ENCODE results near the gene BHLHE40.

DNA sequence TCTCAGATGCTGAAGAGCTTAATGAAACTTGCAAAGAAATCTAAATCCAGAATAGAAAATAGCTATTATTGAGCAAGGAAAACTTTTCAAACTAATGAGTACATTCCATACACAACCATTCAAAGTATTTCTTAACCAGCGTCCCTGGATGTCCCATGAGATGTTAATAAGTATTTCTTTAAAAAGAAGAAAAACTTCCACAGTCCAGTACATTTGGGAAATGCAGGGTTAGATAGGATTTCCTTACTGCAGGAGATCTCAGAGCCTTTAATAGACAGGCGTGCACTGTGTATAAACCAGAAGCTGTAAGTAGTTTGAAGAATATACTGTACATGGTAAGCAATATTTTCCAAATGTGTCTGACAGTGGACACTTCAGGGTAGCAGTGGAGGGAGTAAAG lies 29.6 kb upstream of the BHLHE40 start:
- TF ChIP-seq CTCF (IDR thresholded peaks at IDR 0.05; ENCODE audit: extremely low read depth in 1 of 2, insufficient read depth in 1 of 2, low read depth in 1 of 2, low read length in 2 of 2) (no peak), POLR2A (IDR thresholded peaks at IDR 0.05; ENCODE audit: low read depth, low read length) (no peak), EZH2 (IDR thresholded peaks at IDR 0.05; ENCODE audit: borderline replicate concordance, low read depth, low read length, severe bottlenecking) (no peak), JUN (IDR thresholded peaks at IDR 0.05; ENCODE audit: borderline replicate concordance, insufficient read depth, insufficient read length, low read depth) (no peak), POLR2AphosphoS5 (IDR thresholded peaks at IDR 0.05; ENCODE audit: insufficient read depth, low read depth, low read length) (no peak), FOS (IDR thresholded peaks at IDR 0.05; ENCODE audit: borderline replicate concordance, insufficient read depth, low read length) (no peak)
- TF ChIP-seq, protein P1, sequence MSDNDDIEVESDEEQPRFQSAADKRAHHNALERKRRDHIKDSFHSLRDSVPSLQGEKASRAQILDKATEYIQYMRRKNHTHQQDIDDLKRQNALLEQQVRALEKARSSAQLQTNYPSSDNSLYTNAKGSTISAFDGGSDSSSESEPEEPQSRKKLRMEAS (IDR thresholded peaks at IDR 0.05; ENCODE audit: insufficient read depth, insufficient read length) = no peak
